IPS-NIHi7 (cell line): ENCODE measurements around the gene POPDC2.
"Not testable (repeated sequence)": the region's sequence is repeated elsewhere in the genome, so short reads cannot be mapped to it uniquely, and the experiment has no call there.

ENCODE experiments used
- DNase-seq: peaks from one replicate; pipeline ENCODE4 v3.0.0; 2012; ENCODE audit warnings: mixed read lengths; ENCODE audit errors: extremely low spot score

POPDC2 gene

GRCh38 chr3:119660474-119661440 lies at the start of gene POPDC2:
Gene POPDC2, minus strand, starts transcription at chr3:119660589. Its CDS starts 166 bp downstream, at chr3:119660423.
- no peak for DNase-seq

GRCh38 chr3:119703820-119704531 lies 43.6 kb upstream of the POPDC2 start:
- DNase-seq, result no peak

DNA sequence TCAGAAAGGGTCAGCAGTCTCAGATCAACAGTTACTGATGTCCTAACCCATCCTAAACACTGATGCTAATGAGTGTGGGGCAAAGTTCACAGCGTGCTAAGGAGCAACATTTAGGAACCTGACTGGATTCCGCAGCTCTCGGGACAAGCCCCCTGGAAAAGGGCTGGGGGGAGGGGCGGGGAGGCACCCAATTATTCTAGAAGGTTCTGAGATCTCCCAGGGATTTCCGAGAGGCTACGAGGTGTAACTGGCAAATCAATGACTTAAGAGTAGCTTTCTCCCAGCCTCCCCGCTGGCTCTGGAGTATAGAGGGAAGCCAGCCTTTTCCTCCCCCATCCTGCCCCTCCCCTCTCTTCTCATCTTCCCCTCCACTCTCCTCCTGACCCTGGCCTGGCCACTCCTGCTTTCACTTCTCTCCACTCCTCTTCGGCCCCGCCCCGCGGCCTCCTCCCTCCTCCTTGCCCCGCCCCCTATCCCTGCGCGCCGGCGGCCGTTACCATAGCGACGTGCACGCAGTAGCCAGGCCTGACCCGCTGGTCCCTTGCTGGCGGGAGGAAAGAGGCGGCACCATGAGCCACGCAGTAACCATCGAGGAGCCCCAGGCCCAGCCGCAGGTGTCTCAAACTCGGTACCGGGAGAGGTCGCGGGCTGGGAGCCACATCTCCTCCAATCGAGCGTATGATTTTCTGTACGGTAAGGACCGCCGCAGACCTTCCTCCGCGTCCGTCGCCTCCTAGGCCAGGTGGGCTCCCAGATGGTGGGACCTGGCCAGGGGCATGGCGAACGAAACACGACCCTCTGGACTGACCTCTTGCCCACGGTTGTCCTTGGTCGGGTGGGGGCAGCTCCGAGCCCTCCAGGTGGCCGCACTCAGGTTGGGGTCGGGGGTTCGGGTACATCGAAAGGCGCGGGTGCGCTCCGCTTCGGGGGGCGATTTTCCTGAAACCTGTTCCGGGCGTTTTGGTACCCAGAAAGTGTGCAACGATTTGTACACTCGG lies 42.4 kb upstream of the POPDC2 start, which contains the start of gene CFAP91:
CFAP91 (plus strand) TSS at position 493 of the 998 bp plus-strand sequence; CDS start at position 570, 77 bp downstream.
- DNase-seq, result peak; percentile 99

DNA sequence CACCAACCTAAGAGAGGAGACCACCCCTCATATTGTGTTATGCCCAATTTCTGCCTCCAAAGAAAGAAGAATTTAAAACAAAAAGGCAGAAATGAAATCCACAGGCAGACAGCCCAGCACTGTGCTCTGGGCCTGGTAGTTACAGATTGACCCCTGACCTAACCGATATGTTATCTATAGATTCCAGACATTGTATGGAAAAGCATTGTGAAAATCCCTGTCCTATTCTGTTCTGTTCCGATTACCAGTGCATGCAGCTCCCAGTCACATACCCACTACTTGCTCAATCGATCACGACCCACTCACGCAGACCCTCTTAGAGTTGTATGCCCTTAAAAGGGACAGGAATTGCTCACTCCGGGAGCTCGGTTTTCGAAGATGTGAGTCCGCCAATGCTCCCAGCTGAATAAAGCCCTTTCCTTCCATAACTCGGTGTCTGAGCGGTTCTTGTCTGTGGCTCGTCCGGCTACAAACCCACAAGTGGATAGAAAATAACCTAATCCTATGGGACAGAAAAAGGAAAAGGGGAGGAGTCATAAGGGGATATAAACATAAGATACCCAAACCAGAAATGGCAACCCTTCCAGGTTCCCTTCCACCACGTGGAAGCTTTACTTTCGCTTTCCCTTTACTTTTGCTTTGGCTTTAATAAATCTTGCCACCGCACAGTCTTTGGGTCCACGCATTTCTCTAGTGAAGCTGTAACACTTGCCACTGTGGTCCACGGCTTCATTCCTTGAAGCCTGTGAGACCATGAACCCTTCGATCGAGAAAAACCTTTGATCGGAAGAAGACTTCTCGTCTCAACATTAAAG lies 40.7 kb upstream of the POPDC2 start:
- no peak for DNase-seq

GRCh38 chr3:119700269-119700919 lies 40.0 kb upstream of the POPDC2 start:
- no peak for DNase-seq

DNA sequence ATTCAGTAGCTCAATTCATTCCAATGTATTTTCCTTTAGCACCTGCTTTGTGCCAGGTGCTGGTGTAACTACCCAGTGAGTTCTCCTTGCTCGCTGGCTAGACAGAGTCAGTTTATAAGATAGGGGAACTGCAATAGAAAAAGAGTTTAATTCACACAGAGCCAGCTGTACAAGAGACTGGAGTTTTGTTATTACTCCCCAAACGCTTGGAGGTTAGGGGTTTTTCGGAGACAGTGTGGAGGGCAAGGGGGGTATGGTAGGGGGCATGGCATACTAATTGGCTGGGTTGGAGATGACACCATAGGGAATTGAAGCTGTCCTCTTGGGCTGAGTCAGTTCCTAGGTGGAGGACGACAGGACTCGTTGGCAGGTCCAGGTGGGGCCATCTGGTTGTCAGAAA lies 37.0 kb upstream of the POPDC2 start:
- no peak for DNase-seq

DNA sequence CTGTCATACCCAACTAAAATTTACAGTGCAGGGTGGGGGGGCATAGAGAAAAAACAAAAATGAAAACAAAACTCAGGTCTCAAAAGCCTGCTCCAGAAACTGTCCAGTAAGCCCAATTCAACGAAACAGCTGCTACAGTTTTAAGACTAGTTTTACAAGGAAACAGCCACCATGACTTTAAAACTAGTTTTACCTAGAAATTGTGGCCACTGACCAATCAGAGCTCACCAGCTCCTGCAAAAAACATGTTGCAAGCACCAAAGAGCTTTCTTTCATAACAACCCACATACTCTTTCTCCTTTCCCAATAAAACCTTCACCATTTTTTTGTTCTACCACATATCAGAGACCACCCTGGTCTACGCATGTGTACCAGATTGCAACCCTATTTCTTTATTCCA lies 35.1 kb upstream of the POPDC2 start:
- DNase-seq, result no peak

GRCh38 chr3:119690043-119690656 lies 29.8 kb upstream of the POPDC2 start:
- DNase-seq, result peak; percentile 18

- DNase-seq, result no peak
These were observed 23.0 kb upstream of the POPDC2 start for GRCh38 chr3:119683421-119683820.

- DNase-seq, result peak; percentile 38
These were observed 20.9 kb upstream of the POPDC2 start for GRCh38 chr3:119681279-119681678.

DNA sequence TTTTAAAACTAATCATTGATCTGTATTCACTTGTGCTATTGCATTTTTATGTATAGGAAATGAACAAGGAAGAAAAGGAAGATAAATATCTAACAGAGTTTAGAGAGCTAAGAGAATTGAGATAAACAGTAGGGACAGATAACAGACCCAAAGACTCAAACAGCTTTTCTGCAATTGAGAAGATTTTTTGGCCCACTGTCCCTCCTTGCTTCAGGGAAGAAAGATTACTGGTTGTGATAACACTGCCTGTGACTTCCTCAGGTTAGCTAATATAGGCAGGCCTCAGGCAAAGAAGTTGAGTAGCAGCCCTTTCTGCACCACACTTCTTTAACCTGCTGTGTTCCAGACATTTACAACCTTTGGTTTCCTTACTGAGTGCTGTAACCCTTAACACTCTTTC lies 19.5 kb upstream of the POPDC2 start:
- no peak for DNase-seq

DNA sequence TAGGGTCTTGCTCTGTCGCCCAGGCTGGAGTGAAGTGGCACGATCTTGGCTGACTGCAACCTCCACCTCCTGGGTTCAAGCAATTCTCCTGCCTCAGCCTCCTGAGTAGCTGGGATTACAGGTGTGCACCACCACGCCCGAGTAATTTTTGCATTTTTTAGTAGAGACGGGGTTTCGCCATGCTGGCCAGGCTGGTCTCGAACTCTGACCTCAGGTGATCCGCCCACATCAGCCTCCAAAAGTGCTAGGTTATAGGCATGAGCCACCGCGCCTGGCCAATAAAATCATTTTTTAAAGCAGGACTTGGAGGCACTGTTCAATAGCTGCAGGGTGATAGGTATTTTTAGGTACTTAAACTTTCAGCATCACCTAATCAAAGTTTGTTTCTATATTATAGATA lies 17.8 kb upstream of the POPDC2 start:
- DNase-seq, result not testable (repeated sequence)

GRCh38 chr3:119677641-119677934 lies 17.2 kb upstream of the POPDC2 start:
- no peak for DNase-seq

- peak; percentile 97 for DNase-seq
These were observed 16.6 kb upstream of the POPDC2 start, which contains the start of gene COX17 for GRCh38 chr3:119676771-119677640. Gene COX17, minus strand, starts transcription at chr3:119677406. Its CDS starts 96 bp downstream, at chr3:119677310.

GRCh38 chr3:119676020-119676419 lies 15.6 kb upstream of the POPDC2 start:
- DNase-seq, result no peak

- DNase-seq, result no peak
These were observed 14.9 kb upstream of the POPDC2 start for GRCh38 chr3:119675188-119675874.

GRCh38 chr3:119673875-119674274 lies 13.5 kb upstream of the POPDC2 start:
- DNase-seq, result no peak

- no peak for DNase-seq
These were observed 12.4 kb upstream of the POPDC2 start for GRCh38 chr3:119672776-119673175.
